Right renal cortex interstitium (tissue), 3 donors: ENCODE measurements around the gene LPCAT3. TPM values are rescaled to one million over a fixed set of nuclear protein-coding genes. Genes with fewer than 3 reads are reported as not detected.

ENCODE experiments used
- DNase-seq, 3 donors: peaks; one replicate each; pipeline ENCODE4 v3.0.0-alpha.2; 2013; ENCODE audit warnings: low read depth in 3 of 3, low spot score in 2 of 3
- polyA plus RNA-seq, 3 donors: library from polyadenylated mRNA; unstranded; fragments of 120-200 nt; gene quantifications; one replicate each; pipeline ENCODE4 v1.2.1, GENCODE V29; 2013; ENCODE audit not compliant: insufficient read length in 3 of 3

The LPCAT3 gene
- polyA plus RNA-seq, 3 donors: 61.5 to 68.3 (median 65.3) TPM

GRCh38 chr12:6954316-6955107, 63.8 kb downstream of the LPCAT3 start:
- no peak for DNase-seq

- DNase-seq: no peak
Observed at GRCh38 chr12:6953442-6954315, 64.6 kb downstream of the LPCAT3 start.

- DNase-seq: no peak
Observed at GRCh38 chr12:6952863-6953441, 65.3 kb downstream of the LPCAT3 start.

GRCh38 chr12:6952121-6952862, 66.0 kb downstream of the LPCAT3 start:
- DNase-seq: no peak

GRCh38 chr12:6951551-6952120, 66.6 kb downstream of the LPCAT3 start:
- DNase-seq: no peak

- DNase-seq: no peak
Observed at GRCh38 chr12:6950811-6951540, 67.3 kb downstream of the LPCAT3 start, which contains the start of gene PTPN6. Gene PTPN6, plus strand, starts transcription at chr12:6951356. Its CDS starts 157 bp downstream, at chr12:6951513.

- no peak for DNase-seq
Observed at GRCh38 chr12:6950401-6950801, 67.9 kb downstream of the LPCAT3 start.

- DNase-seq: no peak
Observed at GRCh38 chr12:6948873-6949594, 69.2 kb downstream of the LPCAT3 start.

- DNase-seq: no peak
Observed at GRCh38 chr12:6947615-6948014, 70.7 kb downstream of the LPCAT3 start.

- DNase-seq: no peak
Observed at GRCh38 chr12:6946920-6947374, 71.3 kb downstream of the LPCAT3 start.

GRCh38 chr12:6946033-6946919, 72.0 kb downstream of the LPCAT3 start:
- peak in 1 of 3 donors; percentile 76 for DNase-seq

- no peak for DNase-seq
Observed at GRCh38 chr12:6945613-6946012, 72.7 kb downstream of the LPCAT3 start.

GRCh38 chr12:6944381-6945186, 73.7 kb downstream of the LPCAT3 start:
- DNase-seq: peak in 2 of 3 donors; percentile 80 to 87

- peak; percentile 80 to 93 (median 84) for DNase-seq
Observed at GRCh38 chr12:6943722-6944380, 74.4 kb downstream of the LPCAT3 start, which contains the start of the genes C12orf57 and RNU7-1. Gene C12orf57, plus strand, starts transcription at chr12:6944022. Its CDS starts 100 bp downstream, at chr12:6944122. Gene RNU7-1, plus strand, starts transcription at chr12:6943816.

- DNase-seq: peak in 1 of 3 donors; percentile 87
Observed at GRCh38 chr12:6943389-6943721, 74.9 kb downstream of the LPCAT3 start.

GRCh38 chr12:6942331-6942665, 76.0 kb downstream of the LPCAT3 start:
- no peak for DNase-seq
